Glutamatergic neuron (in vitro differentiated cells): ENCODE results near the gene CPLANE1. TPM values are rescaled to one million over a fixed set of nuclear protein-coding genes. Genes with fewer than 3 reads are reported as not detected.

Source experiments
- DNase-seq: peaks from one replicate; pipeline ENCODE4 v3.0.0; 2022
- H3K27ac Mint-ChIP-seq: one replicate; pipeline ENCODE4 v1.8.0; 2020; ENCODE audit warnings: mild to moderate bottlenecking, mixed read lengths, inconsistent platforms; ENCODE audit not compliant: unreplicated experiment
- H3K27me3 Mint-ChIP-seq: one replicate; pipeline ENCODE4 v1.8.0; 2020; ENCODE audit warnings: mild to moderate bottlenecking, moderate library complexity, mixed read lengths, inconsistent platforms; ENCODE audit not compliant: unreplicated experiment
- H3K36me3 Mint-ChIP-seq: one replicate; pipeline ENCODE4 v1.8.0; 2020; ENCODE audit warnings: mild to moderate bottlenecking, mixed read lengths, inconsistent platforms; ENCODE audit not compliant: unreplicated experiment
- H3K4me1 Mint-ChIP-seq: one replicate; pipeline ENCODE4 v1.8.0; 2020; ENCODE audit warnings: mild to moderate bottlenecking, low read depth, mixed read lengths, inconsistent platforms; ENCODE audit not compliant: unreplicated experiment
- H3K4me3 Mint-ChIP-seq: one replicate; pipeline ENCODE4 v1.8.0; 2020; ENCODE audit warnings: mild to moderate bottlenecking, mixed read lengths, inconsistent platforms; ENCODE audit not compliant: unreplicated experiment
- H3K9me3 Mint-ChIP-seq: one replicate; pipeline ENCODE4 v1.8.0; 2020; ENCODE audit warnings: mild to moderate bottlenecking, moderate library complexity, mixed read lengths, inconsistent platforms; ENCODE audit not compliant: unreplicated experiment
- total RNA-seq: library from RNA; stranded (reverse); fragmentation: NEBNext Ultra II Directional; extraction: Animal tissue kit (Norgen Biotek cat#: 25700); gene quantifications from one replicate; pipeline ENCODE4 v1.2.1, GENCODE V29; 2021; ENCODE audit not compliant: unreplicated experiment
- TF ChIP-seq, protein P1 (sequence below): fragments of 200-600 bp; sonication (generic); IDR thresholded peaks from one replicate; pipeline ENCODE4 v1.5.0; 2021; ENCODE audit not compliant: partially characterized antibody, unreplicated experiment

The CPLANE1 gene
- total RNA-seq, 1 donor from 2014 or later = 37.6 TPM

DNA sequence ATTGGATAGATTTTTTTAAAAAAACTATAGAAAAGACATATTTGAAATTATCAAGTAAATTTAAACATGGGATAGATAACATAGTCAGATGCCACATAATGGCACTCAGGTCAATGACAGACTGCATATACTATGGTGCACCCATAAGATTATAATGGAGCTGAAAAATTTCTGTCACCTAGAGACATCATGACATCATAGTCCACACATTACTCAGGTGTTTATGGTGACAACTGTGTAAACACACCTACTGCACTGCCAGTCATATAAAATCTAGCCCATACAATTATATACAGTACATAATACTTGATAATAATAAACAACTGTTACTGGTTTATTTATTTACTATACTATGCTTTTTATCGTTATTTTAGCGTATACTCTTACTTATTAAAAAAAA is 58.6 kb downstream of the CPLANE1 start:
- H3K27me3 Mint-ChIP-seq = no peaks in the 10 kb centered on the region
- H3K9me3 Mint-ChIP-seq = no peaks in the 10 kb centered on the region
- H3K36me3 Mint-ChIP-seq = no peaks in the 10 kb centered on the region
- H3K27ac Mint-ChIP-seq = no peak overlapping the region
- H3K4me1 Mint-ChIP-seq = no peaks in the 10 kb centered on the region
- no peak for DNase-seq
- TF ChIP-seq, protein P1, sequence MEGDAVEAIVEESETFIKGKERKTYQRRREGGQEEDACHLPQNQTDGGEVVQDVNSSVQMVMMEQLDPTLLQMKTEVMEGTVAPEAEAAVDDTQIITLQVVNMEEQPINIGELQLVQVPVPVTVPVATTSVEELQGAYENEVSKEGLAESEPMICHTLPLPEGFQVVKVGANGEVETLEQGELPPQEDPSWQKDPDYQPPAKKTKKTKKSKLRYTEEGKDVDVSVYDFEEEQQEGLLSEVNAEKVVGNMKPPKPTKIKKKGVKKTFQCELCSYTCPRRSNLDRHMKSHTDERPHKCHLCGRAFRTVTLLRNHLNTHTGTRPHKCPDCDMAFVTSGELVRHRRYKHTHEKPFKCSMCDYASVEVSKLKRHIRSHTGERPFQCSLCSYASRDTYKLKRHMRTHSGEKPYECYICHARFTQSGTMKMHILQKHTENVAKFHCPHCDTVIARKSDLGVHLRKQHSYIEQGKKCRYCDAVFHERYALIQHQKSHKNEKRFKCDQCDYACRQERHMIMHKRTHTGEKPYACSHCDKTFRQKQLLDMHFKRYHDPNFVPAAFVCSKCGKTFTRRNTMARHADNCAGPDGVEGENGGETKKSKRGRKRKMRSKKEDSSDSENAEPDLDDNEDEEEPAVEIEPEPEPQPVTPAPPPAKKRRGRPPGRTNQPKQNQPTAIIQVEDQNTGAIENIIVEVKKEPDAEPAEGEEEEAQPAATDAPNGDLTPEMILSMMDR = no peak
- no peak overlapping the region for H3K4me3 Mint-ChIP-seq

DNA sequence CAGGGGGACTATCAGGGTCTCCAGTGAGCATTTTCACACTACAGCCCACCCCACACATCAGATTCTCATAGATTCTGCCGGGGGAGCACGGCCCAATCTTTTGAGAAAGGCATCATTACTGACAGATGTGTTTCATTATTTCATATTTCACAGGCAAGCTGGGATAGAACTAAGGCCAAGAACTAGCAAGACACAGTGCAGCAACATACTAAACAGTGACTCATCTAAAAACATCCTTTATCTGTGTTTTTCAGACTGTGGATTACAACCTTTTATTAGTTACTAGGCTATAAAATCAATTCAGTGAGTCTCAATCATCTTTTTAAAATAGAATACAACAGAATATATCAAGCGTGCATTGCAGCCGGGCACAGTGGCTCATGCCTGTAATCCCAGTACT is 59.8 kb downstream of the CPLANE1 start:
- H3K27me3 Mint-ChIP-seq = no peaks in the 10 kb centered on the region
- H3K36me3 Mint-ChIP-seq = no peaks in the 10 kb centered on the region
- no peak for DNase-seq
- H3K9me3 Mint-ChIP-seq = no peaks in the 10 kb centered on the region
- no peak overlapping the region for H3K27ac Mint-ChIP-seq
- no peaks in the 10 kb centered on the region for H3K4me1 Mint-ChIP-seq
- H3K4me3 Mint-ChIP-seq = no peak overlapping the region
- TF ChIP-seq, protein P1 = no peak

DNA sequence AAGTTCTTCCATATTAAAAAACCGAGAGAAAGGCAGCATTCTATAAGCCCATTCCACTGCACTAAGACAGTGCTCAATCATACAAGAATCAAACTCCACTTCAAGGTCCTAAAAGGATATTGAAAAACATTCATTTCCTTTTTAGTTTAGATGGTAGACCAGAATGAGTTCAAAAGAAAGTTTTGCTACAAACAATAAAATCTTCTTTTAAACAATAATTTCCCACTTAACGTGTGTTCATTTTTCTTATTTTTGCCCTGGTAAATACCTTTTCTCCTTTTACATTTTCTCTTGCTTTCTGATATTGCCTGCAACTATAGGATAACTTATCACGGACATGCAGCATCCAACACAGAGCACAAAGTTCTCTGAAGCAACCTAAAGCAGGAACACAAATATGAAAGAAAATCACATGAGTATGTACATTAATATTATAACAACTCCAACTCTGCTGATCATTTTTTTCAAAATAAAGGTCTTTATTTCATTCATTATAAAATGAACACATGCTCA is 61.7 kb downstream of the CPLANE1 start:
- Mint-ChIP-seq H3K4me1 (no peaks in the 10 kb centered on the region), H3K27ac (no peak overlapping the region), H3K36me3 (no peaks in the 10 kb centered on the region), H3K27me3 (no peaks in the 10 kb centered on the region), H3K4me3 (no peak overlapping the region), H3K9me3 (no peaks in the 10 kb centered on the region)
- no peak for DNase-seq
- TF ChIP-seq, protein P1 = no peak

DNA sequence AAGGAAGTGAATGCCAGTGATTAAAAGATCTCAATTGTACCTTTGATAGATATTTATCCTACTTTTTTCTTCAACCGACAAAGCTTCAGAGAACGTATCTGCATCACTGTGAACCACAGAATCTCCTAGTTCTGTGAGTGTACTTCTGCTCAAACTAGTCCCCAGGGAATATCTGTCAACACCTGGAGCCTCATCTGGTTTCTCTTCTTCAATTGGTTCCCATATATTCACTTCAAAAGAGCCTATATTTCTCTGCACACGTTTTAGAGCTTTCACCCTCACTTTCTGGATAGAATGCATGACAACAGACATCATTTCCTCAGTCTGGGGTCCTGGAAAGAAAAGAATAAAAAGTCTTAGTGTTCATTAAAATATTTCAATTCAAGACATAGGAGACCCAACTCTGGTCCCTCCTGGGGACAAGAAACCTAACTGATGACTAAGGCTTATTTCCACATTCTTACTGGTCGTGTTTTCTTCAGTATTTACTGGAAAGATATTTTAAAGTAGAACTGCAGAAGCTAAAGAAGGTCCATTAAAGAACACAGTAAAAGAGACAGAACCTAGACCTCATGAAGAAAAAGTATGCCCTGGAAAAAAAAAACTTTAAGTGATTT is 64.3 kb downstream of the CPLANE1 start:
- no peaks in the 10 kb centered on the region for H3K27me3 Mint-ChIP-seq
- H3K9me3 Mint-ChIP-seq = no peaks in the 10 kb centered on the region
- TF ChIP-seq, protein P1 = no peak
- H3K4me1 Mint-ChIP-seq = no peaks in the 10 kb centered on the region
- DNase-seq = no peak
- no peak overlapping the region for H3K27ac Mint-ChIP-seq
- H3K36me3 Mint-ChIP-seq = no peaks in the 10 kb centered on the region
- H3K4me3 Mint-ChIP-seq = no peak overlapping the region

DNA sequence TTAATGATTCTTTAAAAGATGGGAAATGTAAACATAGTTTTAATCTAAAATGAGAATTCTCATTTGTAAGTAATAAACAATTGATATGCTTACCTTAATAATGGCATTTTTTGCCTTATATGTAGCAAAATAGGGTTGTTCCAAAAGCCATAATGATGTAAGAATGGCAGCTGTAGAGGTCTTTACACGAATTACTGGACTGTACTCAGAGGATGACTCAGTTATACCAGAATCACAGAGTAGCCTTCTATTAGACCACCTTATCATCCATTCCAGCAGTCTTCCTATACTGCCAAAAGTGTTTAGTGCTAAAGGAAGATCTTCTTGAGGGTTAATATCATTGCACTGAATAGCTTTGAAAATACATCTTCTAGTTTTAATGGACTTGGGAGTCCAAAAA is 66.5 kb downstream of the CPLANE1 start:
- H3K4me1 Mint-ChIP-seq = no peaks in the 10 kb centered on the region
- no peak overlapping the region for H3K27ac Mint-ChIP-seq
- H3K4me3 Mint-ChIP-seq = no peak overlapping the region
- TF ChIP-seq, protein P1 = no peak
- no peak for DNase-seq
- H3K9me3 Mint-ChIP-seq = no peaks in the 10 kb centered on the region
- no peaks in the 10 kb centered on the region for H3K27me3 Mint-ChIP-seq
- no peaks in the 10 kb centered on the region for H3K36me3 Mint-ChIP-seq
